Type B pancreatic cell (in vitro differentiated cells): Measurements from ENCODE around the gene HIGD1B. TPM values are rescaled to one million over a fixed set of nuclear protein-coding genes. Genes with fewer than 3 reads are reported as not detected.

Source experiments
- DNase-seq: peaks from one replicate; pipeline ENCODE4 v3.0.0; 2021; ENCODE audit warnings: mixed read lengths; ENCODE audit not compliant: unreplicated experiment; ENCODE audit errors: extremely low spot score
- H3K27ac Mint-ChIP-seq: 2 replicates; pipeline ENCODE4 v1.8.0; 2021; ENCODE audit warnings: mild to moderate bottlenecking, mixed read lengths
- H3K27me3 Mint-ChIP-seq: 2 replicates; pipeline ENCODE4 v1.8.0; 2021; ENCODE audit warnings: mixed read lengths
- H3K36me3 Mint-ChIP-seq: 2 replicates; pipeline ENCODE4 v1.8.0; 2021; ENCODE audit warnings: mixed read lengths
- H3K4me1 Mint-ChIP-seq: one replicate; pipeline ENCODE4 v1.8.0; 2021; ENCODE audit warnings: mixed read lengths; ENCODE audit not compliant: unreplicated experiment
- H3K4me3 Mint-ChIP-seq: 2 replicates; pipeline ENCODE4 v1.8.0; 2021; ENCODE audit warnings: mild to moderate bottlenecking, mixed read lengths
- H3K9me3 Mint-ChIP-seq: 2 replicates; pipeline ENCODE4 v1.8.0; 2021; ENCODE audit warnings: mixed read lengths
- total RNA-seq: library from RNA; stranded (reverse); gene quantifications from 2 replicates; pipeline ENCODE4 v1.2.1, GENCODE V29; 2021; ENCODE audit warnings: low replicate concordance
- TF ChIP-seq, protein P1 (sequence below): fragments of 200-600 bp; sonication (generic); conservative IDR thresholded peaks from 2 replicates; pipeline ENCODE4 v1.5.0; 2021; ENCODE audit warnings: antibody characterized with exemption, mild to moderate bottlenecking

Gene HIGD1B
- total RNA-seq, 1 donor from 2014 or later, result not detected

DNA sequence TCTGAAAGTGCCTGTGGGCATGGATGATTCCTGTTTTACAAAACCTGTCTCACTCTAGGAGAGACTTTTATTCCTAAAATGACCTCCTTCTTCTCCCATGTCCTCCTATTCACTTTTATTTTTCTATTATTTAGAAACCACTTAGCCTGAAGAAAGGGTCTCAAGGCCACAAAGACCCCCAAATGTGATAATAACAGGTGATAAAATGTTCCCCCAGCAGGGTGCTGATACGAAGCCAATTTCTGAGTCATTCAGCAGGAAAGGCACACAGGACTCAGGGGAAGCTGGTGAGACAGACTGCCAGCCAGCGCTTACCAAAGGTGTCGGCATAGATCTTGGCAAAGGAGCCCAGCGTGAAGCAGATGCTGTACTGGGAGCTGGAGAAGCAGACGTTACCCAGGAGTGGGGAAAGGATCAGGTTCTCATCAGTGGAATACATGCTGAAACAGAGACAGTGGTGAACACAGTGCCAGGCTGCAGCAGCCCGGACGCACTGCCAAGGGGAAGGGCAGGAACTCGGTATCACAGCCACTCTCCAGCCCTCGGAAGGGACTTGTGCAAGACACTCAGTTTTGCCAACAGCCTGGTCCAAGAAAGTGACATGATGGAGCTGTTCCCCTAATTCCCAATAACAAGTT is 24.6 kb downstream of the HIGD1B start:
- H3K27me3 Mint-ChIP-seq, result no peaks in the 10 kb centered on the region

DNA sequence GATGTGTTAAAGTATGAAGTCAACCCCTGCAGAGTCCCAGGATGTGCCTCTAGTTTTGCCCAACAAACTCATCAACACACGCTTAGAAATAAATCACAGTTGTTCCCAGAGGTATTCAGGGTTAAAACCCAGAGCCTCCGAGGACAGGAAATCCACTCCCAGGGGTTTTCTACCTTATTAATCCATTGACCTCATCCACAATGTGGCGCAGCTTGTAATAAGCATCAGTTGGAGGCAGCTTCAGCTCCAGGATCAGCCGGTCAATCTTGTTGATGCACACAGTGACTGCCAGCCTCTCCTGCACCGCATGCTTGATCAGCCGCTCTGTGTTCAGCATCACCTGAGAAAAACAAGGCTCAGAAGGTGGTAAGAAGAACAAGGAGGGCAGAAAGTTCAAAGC is 28.1 kb downstream of the HIGD1B start:
- peaks cover 19% of the 10 kb centered on the region for H3K36me3 Mint-ChIP-seq
- H3K27ac Mint-ChIP-seq, result no peak overlapping the region
- H3K27me3 Mint-ChIP-seq, result no peaks in the 10 kb centered on the region
- H3K4me3 Mint-ChIP-seq, result no peak overlapping the region
- TF ChIP-seq, protein P1, sequence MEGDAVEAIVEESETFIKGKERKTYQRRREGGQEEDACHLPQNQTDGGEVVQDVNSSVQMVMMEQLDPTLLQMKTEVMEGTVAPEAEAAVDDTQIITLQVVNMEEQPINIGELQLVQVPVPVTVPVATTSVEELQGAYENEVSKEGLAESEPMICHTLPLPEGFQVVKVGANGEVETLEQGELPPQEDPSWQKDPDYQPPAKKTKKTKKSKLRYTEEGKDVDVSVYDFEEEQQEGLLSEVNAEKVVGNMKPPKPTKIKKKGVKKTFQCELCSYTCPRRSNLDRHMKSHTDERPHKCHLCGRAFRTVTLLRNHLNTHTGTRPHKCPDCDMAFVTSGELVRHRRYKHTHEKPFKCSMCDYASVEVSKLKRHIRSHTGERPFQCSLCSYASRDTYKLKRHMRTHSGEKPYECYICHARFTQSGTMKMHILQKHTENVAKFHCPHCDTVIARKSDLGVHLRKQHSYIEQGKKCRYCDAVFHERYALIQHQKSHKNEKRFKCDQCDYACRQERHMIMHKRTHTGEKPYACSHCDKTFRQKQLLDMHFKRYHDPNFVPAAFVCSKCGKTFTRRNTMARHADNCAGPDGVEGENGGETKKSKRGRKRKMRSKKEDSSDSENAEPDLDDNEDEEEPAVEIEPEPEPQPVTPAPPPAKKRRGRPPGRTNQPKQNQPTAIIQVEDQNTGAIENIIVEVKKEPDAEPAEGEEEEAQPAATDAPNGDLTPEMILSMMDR, result no peak
- no peaks in the 10 kb centered on the region for H3K9me3 Mint-ChIP-seq
- DNase-seq, result no peak
- H3K4me1 Mint-ChIP-seq, result no peaks in the 10 kb centered on the region

More for the DNA sequence above, 24.6 kb downstream of the HIGD1B start:
- DNase-seq, result no peak
- Mint-ChIP-seq H3K4me3 (no peak overlapping the region), H3K4me1 (no peaks in the 10 kb centered on the region), H3K36me3 (peaks cover 19% of the 10 kb centered on the region), H3K27ac (no peak overlapping the region), H3K9me3 (no peaks in the 10 kb centered on the region)
- TF ChIP-seq, protein P1, result no peak

DNA sequence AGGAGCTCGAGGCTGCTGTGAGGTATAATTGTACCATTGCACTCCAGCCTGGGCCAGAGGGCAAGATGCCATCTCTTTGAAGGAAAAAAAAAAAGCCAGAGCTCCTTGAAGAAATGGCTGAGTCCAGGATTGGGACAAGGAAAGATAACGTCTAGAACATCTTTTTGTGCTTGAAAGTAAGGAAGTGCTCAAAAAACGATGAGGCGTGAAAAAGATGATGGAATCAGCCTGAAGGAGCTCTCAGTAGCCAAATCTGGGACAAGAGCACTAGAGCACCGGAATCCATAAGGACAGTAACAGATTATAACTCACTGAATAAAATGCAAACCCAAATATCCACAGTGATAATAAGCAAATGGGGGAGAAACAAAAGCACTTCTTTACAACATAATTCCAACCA is 29.4 kb downstream of the HIGD1B start:
- H3K4me3 Mint-ChIP-seq, result no peak overlapping the region
- H3K27me3 Mint-ChIP-seq, result no peaks in the 10 kb centered on the region
- H3K27ac Mint-ChIP-seq, result no peak overlapping the region
- no peaks in the 10 kb centered on the region for H3K9me3 Mint-ChIP-seq
- DNase-seq, result no peak
- H3K36me3 Mint-ChIP-seq, result peaks cover 14% of the 10 kb centered on the region
- TF ChIP-seq, protein P1, result no peak
- no peaks in the 10 kb centered on the region for H3K4me1 Mint-ChIP-seq

DNA sequence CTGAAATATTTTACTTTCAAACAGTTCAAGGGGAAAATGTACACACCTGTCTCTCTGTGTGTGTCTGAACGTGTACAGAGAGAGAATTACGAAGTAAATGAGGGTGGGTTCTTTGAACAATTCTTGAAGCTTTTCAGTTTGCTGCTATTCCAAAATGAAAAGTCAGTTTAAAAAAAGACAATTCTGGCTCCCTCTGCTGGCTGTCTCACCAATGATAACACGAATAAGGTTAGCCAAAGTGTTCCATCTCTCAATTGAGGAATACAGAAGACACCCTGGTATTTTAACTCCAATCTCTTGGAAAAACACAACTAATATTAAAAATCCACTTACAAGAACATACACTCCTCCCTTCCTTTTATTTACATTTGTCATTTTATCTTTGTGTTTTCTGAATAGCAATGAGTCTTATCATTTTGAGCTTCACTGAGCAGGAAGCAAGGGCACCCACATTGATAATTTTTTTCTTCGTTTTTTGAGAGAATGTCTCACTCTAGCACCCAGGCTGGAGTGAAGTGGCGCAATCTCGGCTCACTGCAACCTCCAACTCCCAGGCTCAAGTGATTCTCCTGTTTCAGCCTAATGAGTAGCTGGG is 31.0 kb downstream of the HIGD1B start:
- TF ChIP-seq, protein P1, result peak; percentile 79
- Mint-ChIP-seq H3K4me3 (no peak overlapping the region), H3K4me1 (no peaks in the 10 kb centered on the region), H3K27ac (no peak overlapping the region), H3K9me3 (no peaks in the 10 kb centered on the region), H3K27me3 (no peaks in the 10 kb centered on the region), H3K36me3 (peaks cover 11% of the 10 kb centered on the region)
- no peak for DNase-seq

DNA sequence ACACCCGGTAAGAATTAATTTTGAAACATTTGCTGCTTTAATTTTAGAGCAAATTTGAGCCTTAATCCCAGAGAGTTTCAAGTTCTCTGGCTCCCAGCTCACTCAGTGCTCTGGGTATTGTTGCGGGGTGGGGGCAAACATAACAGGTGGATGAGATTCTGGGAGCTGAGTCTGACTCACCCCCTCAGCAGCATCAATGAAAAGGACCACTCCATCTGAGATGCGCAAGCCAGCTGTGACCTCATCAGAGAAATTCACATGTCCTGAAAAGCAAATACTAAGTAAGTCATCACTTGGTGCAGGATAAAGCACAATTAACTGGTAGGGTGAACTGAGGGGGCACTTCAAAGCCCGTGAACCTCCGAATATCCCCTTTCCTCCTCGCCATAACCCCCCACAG is 31.7 kb downstream of the HIGD1B start:
- TF ChIP-seq, protein P1, result no peak
- no peaks in the 10 kb centered on the region for H3K9me3 Mint-ChIP-seq
- H3K4me3 Mint-ChIP-seq, result no peak overlapping the region
- H3K27me3 Mint-ChIP-seq, result no peaks in the 10 kb centered on the region
- H3K36me3 Mint-ChIP-seq, result peaks cover 12% of the 10 kb centered on the region
- H3K27ac Mint-ChIP-seq, result no peak overlapping the region
- H3K4me1 Mint-ChIP-seq, result no peaks in the 10 kb centered on the region
- no peak for DNase-seq
